Keratinocyte (primary cell): ENCODE measurements around the gene MACROH2A2.

ENCODE experiments used
- EZH2 ChIP-seq: IDR thresholded peaks from one replicate; pipeline ENCODE4 v1.6.1; 2012; ENCODE audit warnings: inconsistent platforms, mild to moderate bottlenecking, low read length, moderate library complexity
- TF ChIP-seq, protein P1 (sequence below), 3 experiments: IDR thresholded peaks in 1 of 3; conservative IDR thresholded peaks in 1 of 3; optimal IDR thresholded peaks in 1 of 3; 2 replicates in 2 of 3; 3 replicates in 1 of 3; pipeline versions ENCODE3 to v1.5.1; 2011; ENCODE audit warnings: low read length in 3 of 3, mild to moderate bottlenecking in 3 of 3, moderate library complexity in 2 of 3, control low read depth in 1 of 3, inconsistent platforms in 1 of 3; ENCODE audit not compliant: insufficient read depth in 2 of 3; ENCODE audit errors: extremely low read depth in 1 of 3

- no peak for TF ChIP-seq EZH2
- TF ChIP-seq, protein P1, sequence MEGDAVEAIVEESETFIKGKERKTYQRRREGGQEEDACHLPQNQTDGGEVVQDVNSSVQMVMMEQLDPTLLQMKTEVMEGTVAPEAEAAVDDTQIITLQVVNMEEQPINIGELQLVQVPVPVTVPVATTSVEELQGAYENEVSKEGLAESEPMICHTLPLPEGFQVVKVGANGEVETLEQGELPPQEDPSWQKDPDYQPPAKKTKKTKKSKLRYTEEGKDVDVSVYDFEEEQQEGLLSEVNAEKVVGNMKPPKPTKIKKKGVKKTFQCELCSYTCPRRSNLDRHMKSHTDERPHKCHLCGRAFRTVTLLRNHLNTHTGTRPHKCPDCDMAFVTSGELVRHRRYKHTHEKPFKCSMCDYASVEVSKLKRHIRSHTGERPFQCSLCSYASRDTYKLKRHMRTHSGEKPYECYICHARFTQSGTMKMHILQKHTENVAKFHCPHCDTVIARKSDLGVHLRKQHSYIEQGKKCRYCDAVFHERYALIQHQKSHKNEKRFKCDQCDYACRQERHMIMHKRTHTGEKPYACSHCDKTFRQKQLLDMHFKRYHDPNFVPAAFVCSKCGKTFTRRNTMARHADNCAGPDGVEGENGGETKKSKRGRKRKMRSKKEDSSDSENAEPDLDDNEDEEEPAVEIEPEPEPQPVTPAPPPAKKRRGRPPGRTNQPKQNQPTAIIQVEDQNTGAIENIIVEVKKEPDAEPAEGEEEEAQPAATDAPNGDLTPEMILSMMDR (optimal IDR thresholded peaks at IDR 0.05 in 1 of 3, IDR thresholded peaks at IDR 0.05 in 1 of 3, conservative IDR thresholded peaks at IDR 0.05 in 1 of 3; ENCODE audit: extremely low read depth in 1 of 3, insufficient read depth in 2 of 3, low read length in 3 of 3), result no peak
Observed at GRCh38 chr10:70035531-70035930, 17.1 kb upstream of the MACROH2A2 start.
